ENCODE measurements around the gene GRHL1.
"Not testable (repeated sequence)": the region's sequence is repeated elsewhere in the genome, so short reads cannot be mapped to it uniquely, and the experiment has no call there.

Gene GRHL1

GRCh38 chr2:10028407-10028987 lies 77.0 kb downstream of the GRHL1 start:
- DNase-seq: no peak

GRCh38 chr2:10028988-10029874 lies 77.7 kb downstream of the GRHL1 start:
- DNase-seq: peak in 1 of 5 donors; percentile 78

- no peak for DNase-seq
Observed at GRCh38 chr2:10029875-10030223, 78.4 kb downstream of the GRHL1 start.

GRCh38 chr2:10030311-10030736 lies 78.8 kb downstream of the GRHL1 start:
- no peak for DNase-seq

- not testable (repeated sequence) for DNase-seq
Observed at GRCh38 chr2:10030798-10031197, 79.3 kb downstream of the GRHL1 start.

- no peak for DNase-seq
Observed at GRCh38 chr2:10031886-10032745, 80.6 kb downstream of the GRHL1 start.

- DNase-seq: no peak
Observed at GRCh38 chr2:10032746-10033105, 81.2 kb downstream of the GRHL1 start.

GRCh38 chr2:10033251-10034006 lies 81.9 kb downstream of the GRHL1 start:
- no peak for DNase-seq

GRCh38 chr2:10034333-10035052 lies 83.0 kb downstream of the GRHL1 start:
- DNase-seq: no peak

GRCh38 chr2:10035053-10035422 lies 83.5 kb downstream of the GRHL1 start:
- DNase-seq: peak in 1 of 5 donors; percentile 35

GRCh38 chr2:10035633-10036032 lies 84.1 kb downstream of the GRHL1 start:
- DNase-seq: no peak

GRCh38 chr2:10036095-10036884 lies 84.8 kb downstream of the GRHL1 start:
- peak in 4 of 5 donors; percentile 23 to 42 (median 38) for DNase-seq

- DNase-seq: no peak
Observed at GRCh38 chr2:10038123-10038522, 86.6 kb downstream of the GRHL1 start.

GRCh38 chr2:10038716-10039115 lies 87.2 kb downstream of the GRHL1 start:
- DNase-seq: no peak

- no peak for DNase-seq
Observed at GRCh38 chr2:10039658-10040410, 88.3 kb downstream of the GRHL1 start.

- no peak for DNase-seq
Observed at GRCh38 chr2:10041711-10042110, 90.2 kb downstream of the GRHL1 start.

GRCh38 chr2:10042301-10043161 lies 91.0 kb downstream of the GRHL1 start:
- DNase-seq: peak in 3 of 5 donors; percentile 23 to 27 (median 26)

- DNase-seq: peak; percentile 71 to 87 (median 75)
Observed at GRCh38 chr2:10043256-10043905, 91.9 kb downstream of the GRHL1 start, which contains the start of gene KLF11. Gene KLF11 (plus strand): TSS chr2:10043550. CDS start chr2:10043717, 167 bp downstream.

All from T-helper 1 cell (primary cell).